ENCODE data around the gene PHYHIPL.

DNA sequence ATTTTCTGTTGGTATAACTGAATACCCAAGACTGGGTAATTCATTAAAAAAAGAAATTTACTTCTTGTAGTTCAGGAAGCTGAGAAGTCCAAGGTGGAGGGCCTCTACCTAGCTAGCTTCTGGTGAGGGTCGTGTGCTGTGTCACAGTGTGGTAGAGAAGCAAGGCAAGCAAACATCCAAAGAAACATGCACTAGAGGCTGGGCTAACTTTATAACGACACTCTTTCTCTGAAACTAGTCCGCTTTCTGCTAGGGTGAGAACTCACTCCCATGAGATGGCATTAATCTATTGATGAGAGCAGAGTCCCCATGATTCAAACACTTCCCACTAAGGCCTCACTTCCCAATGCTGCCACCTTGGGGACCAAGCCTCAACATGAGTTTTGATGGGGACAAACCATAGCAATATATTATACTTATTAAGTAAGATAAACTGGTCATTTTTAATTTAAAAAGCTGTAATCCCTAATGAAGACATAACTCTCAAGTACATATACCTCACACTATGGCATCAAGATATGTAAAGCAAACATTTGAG, 50.8 kb downstream of the PHYHIPL start:
- TF ChIP-seq CTCF (IDR thresholded peaks at IDR 0.05): no peak
- no peak for TF ChIP-seq EP300 (IDR thresholded peaks at IDR 0.05)
- no peak for TF ChIP-seq POLR2A (IDR thresholded peaks at IDR 0.05)
